GM12874 (cell line): ENCODE measurements around the gene VWC2L.

Source experiments
- CTCF ChIP-seq: IDR thresholded peaks from 2 replicates; pipeline ENCODE4 v1.5.1; 2011; ENCODE audit warnings: low read depth, mild to moderate bottlenecking, control low read depth, low read length, moderate library complexity; ENCODE audit not compliant: insufficient read depth

VWC2L gene

GRCh38 chr2:214379227-214379626 is 31.6 kb upstream of the VWC2L start:
- TF ChIP-seq CTCF, result no peak

GRCh38 chr2:214380681-214381080 is 30.2 kb upstream of the VWC2L start:
- no peak for TF ChIP-seq CTCF

GRCh38 chr2:214382229-214382628 is 28.6 kb upstream of the VWC2L start:
- no peak for TF ChIP-seq CTCF

GRCh38 chr2:214386720-214387119 is 24.1 kb upstream of the VWC2L start:
- TF ChIP-seq CTCF, result no peak

GRCh38 chr2:214389334-214389733 is 21.5 kb upstream of the VWC2L start:
- no peak for TF ChIP-seq CTCF

GRCh38 chr2:214393796-214394195 is 17.1 kb upstream of the VWC2L start:
- TF ChIP-seq CTCF, result no peak

- TF ChIP-seq CTCF, result no peak
Observed at GRCh38 chr2:214395040-214395439, 15.8 kb upstream of the VWC2L start.

- TF ChIP-seq CTCF, result no peak
Observed at GRCh38 chr2:214401580-214401979, 9.3 kb upstream of the VWC2L start.
